ENCODE data around the gene AVPR2.

- TF ChIP-seq CTCF (conservative IDR thresholded peaks at IDR 0.05; ENCODE audit: low read depth, low read length) (no peak), EZH2 (IDR thresholded peaks at IDR 0.05; ENCODE audit: low read length, unreplicated experiment) (no peak)
Measured at GRCh38 chrX:153935326-153935851, 30.9 kb downstream of the AVPR2 start.
